HG02759 (cell line): Measurements from ENCODE around the gene WNT3A.
"Not testable (repeated sequence)": the region's sequence is repeated elsewhere in the genome, so short reads cannot be mapped to it uniquely, and the experiment has no call there.

Experiments
- ATAC-seq: cut with Tn5 transposase; IDR thresholded peaks from one replicate; pipeline ENCODE4 v1.9.1; 2021; ENCODE audit warnings: mild to moderate bottlenecking, moderate library complexity; ENCODE audit not compliant: unreplicated experiment

The WNT3A gene

GRCh38 chr1:228011721-228012311 is 5.0 kb downstream of the WNT3A start:
- ATAC-seq: no peak

DNA sequence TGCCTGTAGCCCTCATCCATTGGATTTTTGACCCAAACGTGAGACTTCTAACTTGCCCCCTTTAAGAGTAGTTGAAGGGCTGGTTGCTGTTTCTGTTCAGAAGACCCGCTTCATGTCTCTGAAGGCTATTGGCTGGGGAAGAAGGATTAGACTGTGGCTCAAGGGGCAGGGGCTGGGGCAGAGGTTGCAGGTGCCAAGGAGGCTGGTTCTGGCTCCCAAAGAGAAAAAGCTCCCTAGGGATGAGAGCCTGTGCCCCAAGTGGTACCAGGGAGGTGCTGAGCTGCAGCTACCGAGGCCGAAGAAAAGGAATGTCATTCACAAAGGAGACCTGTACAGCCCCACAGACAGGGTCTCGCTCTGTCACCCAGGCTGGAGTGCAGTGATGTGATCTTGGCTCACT is 5.8 kb downstream of the WNT3A start:
- ATAC-seq: no peak

- no peak for ATAC-seq
These were observed 6.5 kb downstream of the WNT3A start for GRCh38 chr1:228013131-228013934.

- no peak for ATAC-seq
These were observed 7.4 kb downstream of the WNT3A start for GRCh38 chr1:228013935-228014930.

- no peak for ATAC-seq
These were observed 8.7 kb downstream of the WNT3A start for GRCh38 chr1:228015276-228016180.

DNA sequence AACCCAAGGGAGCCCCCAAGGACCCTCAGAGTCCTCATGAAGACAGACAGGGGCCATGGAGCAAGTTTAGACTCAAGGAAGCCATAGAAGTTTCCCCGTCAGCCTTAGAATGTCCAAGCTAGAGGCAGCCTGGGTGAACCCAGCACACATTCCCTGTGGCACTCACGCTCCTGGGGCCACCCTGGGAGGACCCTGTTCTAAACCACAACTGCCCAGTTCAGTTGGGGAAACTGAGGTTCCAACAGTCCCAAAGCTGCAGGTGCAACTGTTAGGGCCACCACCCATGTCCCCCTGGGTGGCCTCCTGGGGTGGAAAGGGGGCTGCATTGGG is 9.3 kb downstream of the WNT3A start:
- no peak for ATAC-seq

GRCh38 chr1:228016653-228017355 is 10.0 kb downstream of the WNT3A start:
- ATAC-seq: no peak

- ATAC-seq: no peak
These were observed 10.7 kb downstream of the WNT3A start for GRCh38 chr1:228017356-228018124.

DNA sequence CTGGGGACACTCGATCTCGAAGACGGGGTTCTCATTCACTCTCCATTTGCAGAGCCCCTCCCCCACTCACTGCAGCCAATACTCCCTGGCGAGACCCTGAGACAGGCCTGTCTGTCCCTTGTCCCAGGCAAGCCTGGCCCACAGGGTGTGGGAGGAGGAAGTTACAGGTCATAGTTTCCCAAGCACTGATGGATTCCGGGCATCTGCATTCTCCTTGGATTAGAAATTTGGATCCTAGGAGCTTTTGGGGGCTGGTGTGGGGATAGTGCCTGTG is 11.3 kb downstream of the WNT3A start:
- no peak for ATAC-seq

- ATAC-seq: no peak
These were observed 12.3 kb downstream of the WNT3A start for GRCh38 chr1:228018961-228019721.

DNA sequence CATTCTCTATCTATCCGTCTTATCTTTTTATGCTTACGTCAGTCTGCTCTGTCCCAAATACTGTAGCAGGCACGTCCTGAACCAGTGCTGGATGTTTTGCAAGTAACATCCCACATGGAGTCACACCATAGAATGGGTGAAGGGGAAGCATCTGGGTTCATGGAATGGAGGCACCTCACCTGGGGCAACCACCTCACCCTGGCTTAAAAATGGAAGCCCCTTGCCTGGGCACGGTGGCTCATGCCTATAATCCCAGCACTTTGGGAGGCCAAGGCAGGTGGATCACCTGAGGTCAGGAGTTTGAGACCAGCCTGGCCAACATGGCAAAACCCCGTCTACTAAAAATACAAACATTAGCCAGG is 12.9 kb downstream of the WNT3A start:
- not testable (repeated sequence) for ATAC-seq

DNA sequence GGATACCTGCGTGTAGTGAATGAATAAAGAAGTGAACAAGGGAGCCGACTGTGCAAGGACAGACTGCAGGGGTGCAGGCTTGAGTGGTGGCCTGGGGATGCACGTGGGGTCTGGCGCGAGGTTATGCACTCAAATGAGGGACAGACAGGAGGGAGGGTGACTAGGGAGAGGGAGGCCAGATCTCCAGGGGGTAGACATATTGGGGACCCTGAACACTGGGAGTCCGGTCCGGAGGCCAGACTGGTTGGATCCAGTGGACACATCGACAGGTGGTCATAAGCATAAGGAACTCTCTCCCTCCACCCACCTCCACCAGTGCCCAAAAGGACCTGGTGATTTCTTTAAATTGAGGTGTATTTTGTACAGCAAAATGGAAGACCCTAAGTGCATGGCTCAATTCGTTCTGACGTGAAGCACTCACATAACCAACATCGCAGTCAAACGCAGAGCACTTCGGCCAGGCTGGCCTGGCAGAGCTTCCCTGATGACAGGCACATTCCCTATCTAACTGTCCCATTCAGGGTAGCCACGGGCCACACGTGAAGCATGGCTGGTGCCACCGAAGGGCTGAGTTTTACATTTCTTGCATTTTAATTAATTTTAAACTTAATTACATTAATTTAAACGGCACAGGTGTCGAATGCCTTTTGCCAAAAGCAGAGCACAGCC is 14.0 kb downstream of the WNT3A start:
- no peak for ATAC-seq

- no peak for ATAC-seq
These were observed 14.7 kb downstream of the WNT3A start for GRCh38 chr1:228021355-228022030.

DNA sequence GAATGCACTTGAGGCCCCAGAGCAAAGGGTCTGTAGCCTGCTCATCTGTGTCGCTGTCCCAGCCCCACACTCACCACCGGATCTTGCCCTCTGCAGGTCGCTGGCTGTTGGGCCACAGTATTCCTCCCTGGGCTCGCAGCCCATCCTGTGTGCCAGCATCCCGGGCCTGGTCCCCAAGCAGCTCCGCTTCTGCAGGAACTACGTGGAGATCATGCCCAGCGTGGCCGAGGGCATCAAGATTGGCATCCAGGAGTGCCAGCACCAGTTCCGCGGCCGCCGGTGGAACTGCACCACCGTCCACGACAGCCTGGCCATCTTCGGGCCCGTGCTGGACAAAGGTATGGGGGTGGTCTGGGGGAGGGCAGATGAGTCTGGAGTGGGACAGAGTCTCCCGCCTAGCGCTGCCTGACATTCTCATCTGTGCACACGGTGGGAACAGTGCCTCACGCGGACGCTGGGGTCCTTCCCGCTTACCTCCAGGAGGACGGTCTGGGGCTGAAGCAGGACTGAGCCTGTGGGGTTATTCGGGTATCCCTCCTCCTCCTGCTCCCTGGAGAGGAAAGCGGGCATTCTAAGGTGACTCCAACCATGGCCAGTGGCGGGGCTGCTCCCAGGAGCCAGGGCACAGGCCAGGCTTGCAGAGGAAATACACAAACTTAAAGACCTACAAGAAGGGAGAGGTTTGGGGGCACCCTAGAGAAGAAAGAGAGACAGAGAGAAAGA is 15.9 kb downstream of the WNT3A start:
- no peak for ATAC-seq

- no peak for ATAC-seq
These were observed 16.5 kb downstream of the WNT3A start for GRCh38 chr1:228023294-228023639.

DNA sequence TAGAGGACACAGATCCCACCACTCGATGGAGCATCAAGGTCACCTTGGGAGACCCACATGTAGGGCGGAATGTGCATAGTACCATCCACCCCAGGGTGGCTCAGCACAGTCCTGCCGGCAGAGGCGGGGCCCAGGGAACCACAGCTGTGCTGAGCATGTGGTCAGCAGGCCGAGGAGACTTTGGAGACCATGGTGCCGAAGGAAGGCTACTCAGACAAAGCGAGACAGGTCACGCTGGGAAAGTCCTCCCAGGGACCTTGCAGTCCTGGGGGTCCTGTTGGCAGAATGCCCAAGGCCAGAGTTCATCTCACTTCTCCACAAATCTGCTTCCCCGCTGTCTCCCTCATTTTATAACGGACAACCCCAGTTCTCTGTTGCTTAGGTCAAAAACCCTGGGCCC is 22.5 kb downstream of the WNT3A start:
- no peak for ATAC-seq
